Forelimb muscle (tissue), 1 donor: Measurements from ENCODE around the gene SMTNL2. TPM values are rescaled to one million over a fixed set of nuclear protein-coding genes. Genes with fewer than 3 reads are reported as not detected.
"Not testable (repeated sequence)": the region's sequence is repeated elsewhere in the genome, so short reads cannot be mapped to it uniquely, and the experiment has no call there.

Experiments
- DNase-seq: peaks from one replicate; pipeline ENCODE4 v3.0.0-alpha.2; 2013; ENCODE audit warnings: low read depth
- polyA plus RNA-seq: library from polyadenylated mRNA; unstranded; fragments of 120-200 nt; gene quantifications from one replicate; pipeline ENCODE4 v1.2.1, GENCODE V29; 2013; ENCODE audit not compliant: insufficient read length

Gene SMTNL2
- polyA plus RNA-seq, 1 donor: 163 TPM

DNA sequence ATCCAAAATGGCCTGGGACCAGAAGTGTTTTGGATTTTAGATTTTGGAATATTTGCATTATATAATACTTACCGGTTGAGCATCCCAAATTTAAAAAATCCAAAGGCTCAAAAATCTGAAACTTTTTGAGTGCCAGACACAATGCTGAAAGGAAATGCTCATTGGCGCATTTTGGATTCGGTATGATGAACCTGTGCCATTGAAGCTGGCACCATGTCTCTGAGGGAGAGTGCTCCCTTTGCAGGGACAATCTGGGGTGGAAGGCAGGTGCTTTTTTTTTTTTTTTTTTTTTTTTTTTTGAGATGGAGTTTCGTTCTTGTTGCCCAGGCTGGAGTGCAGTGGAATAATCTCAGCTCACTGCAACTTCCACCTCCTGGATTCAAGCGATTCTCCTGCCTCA is 17.7 kb downstream of the SMTNL2 start:
- no peak for DNase-seq

DNA sequence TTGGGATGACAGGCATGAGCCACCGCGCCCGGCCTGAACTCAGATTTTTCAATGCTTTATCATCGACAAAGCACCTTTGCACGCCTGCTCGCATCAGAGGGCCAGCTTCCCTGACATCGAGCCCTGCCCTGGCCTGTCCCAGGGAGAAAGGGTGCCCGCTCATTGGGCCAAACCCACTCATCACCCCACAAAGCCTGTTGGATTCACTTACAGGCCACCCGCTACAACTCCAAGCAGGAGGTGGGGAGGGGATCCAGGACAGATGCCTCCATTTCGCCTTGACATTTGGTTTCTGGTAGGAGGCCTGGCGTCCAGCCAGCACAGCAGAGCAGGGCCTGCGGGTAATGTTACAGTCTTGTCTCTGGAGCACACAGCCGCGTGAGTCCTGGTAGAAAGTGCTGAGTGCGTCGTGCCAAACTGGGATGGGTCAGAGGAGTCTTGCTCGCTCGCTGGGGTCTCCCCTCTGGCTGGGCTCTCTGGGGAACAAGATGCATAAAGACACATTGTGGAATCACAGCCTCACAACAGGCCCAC is 19.8 kb downstream of the SMTNL2 start:
- DNase-seq: no peak

DNA sequence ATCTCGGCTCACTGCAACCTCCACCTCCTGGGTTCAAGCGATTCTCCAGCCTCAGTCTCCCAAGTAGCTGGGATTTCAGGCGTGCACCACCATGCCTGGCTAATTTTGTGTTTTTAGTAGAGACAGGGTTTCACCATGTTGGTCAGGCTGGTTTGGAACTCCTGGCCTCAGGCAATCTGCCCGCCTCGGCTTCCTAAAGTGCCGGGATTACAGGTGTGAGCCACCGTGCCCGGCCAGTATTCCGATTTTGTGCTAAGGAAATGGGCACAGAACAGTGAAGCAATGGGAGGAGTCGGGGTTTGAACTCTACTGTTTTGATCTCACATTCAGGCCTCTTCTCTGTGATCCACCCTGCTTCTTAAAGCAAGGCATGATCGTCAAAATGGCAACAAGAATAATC is 20.4 kb downstream of the SMTNL2 start:
- DNase-seq: not testable (repeated sequence)

DNA sequence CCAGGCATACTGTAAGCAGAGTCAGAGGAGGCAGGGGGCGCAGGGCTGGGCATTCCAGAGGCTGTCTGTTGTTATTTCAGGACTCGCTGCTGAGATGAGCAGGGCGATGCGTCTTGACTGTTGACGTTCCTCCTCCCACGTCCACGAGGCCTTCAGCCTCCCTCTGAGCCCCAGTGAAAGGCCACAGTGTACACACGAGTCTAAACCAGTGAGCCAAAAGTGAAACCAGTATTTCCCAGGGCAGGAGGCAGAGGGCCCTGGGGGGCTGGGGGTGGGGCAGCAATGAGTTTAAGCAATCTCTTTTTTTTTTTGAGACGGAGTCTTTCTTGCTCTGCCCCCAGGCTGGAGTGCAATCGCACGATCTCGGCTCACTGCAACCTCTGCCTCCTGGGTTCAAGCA is 21.5 kb downstream of the SMTNL2 start:
- no peak for DNase-seq

DNA sequence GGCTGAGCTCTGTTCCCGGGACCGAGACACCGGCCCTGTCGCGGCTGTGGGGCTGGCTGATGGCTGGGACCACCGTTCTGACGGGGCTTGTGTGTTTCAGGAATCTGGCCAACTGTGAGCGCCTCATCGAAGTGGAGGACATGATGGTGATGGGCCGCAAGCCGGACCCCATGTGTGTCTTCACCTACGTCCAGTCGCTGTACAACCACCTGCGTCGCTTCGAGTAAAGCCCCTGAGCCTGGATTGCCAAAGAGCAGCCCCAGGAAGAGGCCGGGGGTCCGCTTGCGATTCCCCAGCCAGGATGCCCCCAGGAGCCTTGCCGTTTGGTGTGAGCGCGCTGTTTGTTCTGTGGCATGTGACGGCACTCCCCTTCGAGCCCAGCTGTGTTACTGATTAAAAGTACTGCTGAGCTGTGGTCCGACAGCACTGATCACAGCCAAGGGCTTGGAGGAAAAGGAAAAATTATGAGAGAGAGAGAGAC is 23.0 kb downstream of the SMTNL2 start:
- DNase-seq: no peak

DNA sequence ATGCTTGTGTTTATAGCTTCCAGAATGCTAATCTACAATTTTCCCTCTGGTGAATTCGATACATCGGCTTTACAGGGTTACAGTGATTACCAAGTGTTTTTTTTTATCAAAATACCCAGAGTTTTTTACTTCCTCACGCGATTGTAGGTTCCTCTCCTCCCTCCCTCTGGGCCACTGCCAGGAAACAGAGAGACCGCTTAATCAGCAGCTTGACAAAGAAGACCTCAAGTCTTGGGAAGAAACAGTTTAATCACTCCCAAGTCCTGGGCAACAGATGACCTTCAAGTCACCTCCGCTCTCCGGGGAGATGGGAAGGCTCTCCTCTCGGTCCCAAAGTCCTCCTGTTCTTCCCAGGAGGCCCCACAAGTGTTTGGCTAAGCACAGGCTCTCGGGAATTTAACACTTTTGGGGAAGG is 23.5 kb downstream of the SMTNL2 start:
- no peak for DNase-seq

DNA sequence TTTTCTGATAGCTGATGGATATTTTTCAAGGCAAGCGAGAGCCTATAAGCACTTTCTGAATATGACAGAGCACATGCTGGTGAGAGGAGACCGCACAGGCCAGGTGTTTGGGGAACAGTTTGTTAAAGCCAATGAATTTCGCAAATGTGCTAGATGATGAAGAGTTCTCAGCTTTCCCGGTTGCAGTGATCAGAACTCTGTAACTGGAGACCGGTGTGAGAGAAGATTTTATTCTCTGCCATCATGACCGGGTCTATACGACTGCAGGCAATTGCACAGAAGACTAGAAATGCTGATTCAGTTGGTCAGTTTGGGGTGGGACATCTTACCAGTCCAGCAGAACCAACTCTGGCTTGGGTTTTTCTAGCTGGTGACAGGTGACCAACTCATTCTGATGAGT is 25.4 kb downstream of the SMTNL2 start:
- no peak for DNase-seq

DNA sequence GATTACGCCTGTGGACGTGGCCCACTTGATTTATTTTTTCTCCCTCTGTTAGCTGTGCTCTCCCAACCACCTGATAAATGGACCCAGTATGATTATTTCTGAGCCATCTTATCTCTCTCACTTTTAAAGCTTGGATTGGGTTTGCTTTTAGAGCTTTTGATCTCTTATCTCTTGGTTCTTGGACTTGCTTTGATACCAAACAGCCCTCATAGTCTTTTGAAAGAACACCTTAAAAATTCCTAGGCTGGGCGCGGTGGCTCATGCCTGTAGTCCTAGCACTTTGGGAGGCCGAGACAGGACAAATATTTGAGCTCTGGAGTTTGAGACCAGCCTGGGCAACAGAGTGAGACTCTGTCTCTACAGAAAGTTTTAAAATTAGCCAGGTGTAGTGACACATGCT is 25.8 kb downstream of the SMTNL2 start:
- DNase-seq: no peak

DNA sequence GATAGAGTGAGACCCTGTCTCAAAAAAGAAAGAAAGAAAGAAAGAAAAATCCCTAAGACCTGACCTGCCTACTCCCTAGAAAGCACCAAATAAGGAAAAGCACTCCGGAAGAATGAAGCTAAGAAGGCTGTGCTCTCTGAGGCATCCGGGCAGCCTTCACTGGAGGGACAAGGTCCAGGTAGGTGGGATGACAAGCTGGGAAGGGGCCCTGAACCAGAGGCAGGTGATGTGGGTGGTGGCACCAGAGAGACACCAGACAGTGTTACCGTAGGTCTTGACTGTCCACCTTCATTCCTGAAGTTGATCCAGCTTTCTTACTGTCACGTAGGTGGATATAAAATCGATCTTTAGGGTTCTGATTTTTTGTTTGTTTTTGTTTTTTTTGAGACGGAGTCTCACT is 26.3 kb downstream of the SMTNL2 start:
- no peak for DNase-seq

DNA sequence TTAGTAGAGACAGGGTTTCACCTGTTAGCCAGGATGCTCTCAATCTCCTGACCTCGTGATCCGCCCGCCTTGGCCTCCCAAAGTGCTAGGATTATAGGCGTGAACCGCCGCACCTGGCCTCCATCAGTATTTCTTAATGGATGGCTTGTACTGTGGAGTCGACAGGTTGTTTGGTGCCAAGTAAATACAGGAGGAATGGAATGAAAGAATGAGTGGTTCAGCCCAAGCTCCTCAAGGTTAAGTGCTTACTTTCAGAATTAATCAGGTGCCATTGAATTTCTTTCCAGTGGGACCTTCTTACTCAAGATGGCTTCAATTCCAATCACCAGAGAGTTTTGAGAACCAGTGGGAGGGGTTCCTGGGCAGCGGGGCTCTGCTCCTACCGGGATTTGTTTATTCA is 32.1 kb downstream of the SMTNL2 start:
- DNase-seq: no peak

DNA sequence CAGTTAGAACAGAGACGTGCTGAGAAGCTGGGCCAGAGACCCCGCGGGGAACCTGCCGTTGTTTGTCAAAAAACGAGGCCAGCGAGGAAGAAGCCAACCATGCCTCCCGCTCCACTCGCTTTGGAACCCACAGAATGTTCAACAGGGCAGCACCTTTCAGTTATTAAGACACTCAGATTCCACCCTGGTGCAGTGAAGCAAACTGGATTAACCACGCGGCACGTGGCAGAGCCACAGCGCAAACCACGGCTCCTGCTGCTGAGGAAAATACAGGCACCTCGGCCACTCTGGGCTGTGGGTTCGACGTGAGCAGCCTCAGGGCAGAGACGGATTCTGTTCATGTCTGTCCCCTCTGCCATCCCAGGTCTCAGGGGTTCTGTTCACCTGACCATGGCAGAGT is 32.8 kb downstream of the SMTNL2 start:
- no peak for DNase-seq

DNA sequence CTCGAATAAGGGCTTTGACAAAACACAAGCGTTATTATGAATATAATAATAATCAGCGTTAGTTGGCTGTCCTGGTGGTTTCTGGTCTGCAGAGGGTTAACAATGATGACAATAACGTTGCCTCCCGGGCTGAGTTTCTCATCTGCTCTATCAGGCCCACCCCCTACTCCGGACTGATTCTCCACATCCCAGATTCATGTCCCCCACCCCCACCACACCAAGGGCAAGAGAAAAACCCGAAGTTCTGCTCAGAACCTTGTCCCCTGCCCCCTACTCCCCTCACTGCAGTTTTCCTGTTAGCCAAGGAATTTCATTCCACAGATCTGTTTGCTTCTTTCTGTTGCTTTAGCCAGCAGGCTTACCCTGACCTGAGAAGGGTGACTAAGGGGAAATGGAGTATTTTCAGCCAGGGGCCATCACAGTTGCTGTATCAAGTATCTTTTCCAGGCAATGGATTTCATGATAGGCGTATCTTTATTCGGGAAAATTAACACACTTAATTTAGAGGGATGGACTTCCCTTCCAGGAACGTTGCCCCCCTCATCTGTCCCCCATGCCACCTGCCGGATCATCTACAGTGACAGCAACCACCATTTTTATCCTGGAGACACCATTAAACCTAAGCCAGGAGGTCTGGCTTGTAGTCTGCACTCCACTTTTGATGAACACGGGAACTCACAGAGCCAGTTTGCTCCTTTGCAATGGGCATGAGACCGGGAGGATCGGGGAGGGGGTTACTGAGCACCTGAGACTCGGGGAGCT is 33.4 kb downstream of the SMTNL2 start:
- DNase-seq: no peak

DNA sequence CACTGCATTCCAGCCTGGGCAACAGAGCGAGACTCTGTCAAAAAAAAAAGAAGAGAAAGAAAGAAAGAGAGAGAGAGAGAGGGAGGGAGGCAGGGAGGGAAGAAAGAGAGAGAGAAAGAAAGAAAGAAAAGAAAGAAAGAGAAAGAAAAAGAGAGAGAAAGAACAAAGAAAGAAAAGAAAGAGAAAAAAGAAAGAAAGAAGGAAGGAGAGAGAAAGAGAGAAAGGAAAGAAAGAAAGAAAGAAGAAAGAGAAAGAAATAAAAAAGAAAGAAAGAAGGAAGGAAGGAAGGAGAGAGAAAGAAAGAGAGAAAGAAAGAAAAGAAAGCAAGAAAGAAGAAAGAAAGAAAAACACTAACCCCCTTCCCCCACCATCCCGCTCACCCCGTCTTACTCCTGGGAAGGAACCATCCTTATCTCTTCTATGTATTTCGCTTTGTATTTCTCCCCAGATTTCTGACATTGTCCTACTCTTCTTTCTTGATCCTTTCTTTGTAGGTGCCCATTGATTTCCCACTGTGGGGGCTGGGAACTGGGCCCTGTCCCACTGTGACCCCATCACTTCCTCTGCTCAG is 36.3 kb downstream of the SMTNL2 start:
- no peak for DNase-seq

DNA sequence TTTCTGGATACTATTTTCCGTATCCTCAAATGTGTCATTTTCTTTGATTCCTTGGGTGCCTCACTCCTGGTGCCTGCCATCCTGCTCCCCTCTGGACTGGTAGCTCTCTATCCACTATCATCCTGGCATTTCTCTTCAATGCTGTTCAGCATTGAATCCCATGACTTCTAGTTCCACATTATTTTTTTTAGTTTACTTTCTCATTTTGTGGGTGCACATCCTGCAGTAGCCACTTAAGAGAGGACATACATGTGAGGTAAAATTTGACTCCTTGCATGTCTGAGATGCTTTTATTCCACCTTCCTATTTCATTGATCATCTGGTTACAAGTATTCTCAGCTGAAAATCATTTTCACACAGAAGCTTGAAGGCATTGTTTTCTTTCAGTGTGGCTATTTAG is 38.0 kb downstream of the SMTNL2 start:
- DNase-seq: no peak

DNA sequence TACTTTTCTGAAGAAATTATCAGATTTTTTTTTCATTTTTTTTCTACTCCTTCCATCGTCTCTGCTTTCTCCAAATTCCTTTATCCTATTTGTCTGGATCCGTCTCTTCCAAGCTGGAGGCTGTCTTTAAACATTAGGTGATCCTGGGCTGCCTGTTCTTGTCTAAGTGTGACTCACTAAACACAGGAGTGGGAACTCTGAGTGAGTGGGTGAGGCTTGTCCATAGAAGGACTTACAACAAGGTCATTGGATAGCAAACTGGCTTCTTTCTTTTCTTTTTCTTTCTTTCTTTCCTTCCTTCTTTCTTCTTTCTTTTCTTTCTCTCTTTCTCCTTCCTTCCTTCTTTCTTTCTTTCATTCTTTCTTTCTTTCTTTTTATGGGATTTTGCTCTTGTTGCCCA is 38.9 kb downstream of the SMTNL2 start:
- DNase-seq: no peak

DNA sequence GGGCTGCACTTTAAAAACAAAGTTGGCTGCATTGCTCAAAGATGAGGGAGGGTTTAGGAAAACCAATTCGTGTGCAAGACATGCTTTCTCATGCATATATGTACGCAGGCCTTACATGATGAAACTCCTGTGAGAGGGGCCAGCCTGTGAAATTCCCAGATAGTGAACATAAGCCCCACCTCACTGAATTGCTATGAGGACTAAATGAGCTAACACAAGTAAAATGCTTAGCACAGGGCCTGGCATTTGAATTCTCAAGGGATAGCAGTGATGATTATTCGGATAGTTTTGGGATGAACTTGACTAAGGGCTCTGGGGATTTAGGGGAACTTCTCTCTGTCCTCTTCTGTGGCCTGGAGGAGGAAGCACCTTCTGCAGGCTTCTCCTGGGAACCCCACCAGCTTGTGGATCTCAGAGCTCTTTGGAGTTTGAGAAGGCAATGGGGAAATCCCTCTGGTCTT is 40.2 kb downstream of the SMTNL2 start:
- not testable (repeated sequence) for DNase-seq

DNA sequence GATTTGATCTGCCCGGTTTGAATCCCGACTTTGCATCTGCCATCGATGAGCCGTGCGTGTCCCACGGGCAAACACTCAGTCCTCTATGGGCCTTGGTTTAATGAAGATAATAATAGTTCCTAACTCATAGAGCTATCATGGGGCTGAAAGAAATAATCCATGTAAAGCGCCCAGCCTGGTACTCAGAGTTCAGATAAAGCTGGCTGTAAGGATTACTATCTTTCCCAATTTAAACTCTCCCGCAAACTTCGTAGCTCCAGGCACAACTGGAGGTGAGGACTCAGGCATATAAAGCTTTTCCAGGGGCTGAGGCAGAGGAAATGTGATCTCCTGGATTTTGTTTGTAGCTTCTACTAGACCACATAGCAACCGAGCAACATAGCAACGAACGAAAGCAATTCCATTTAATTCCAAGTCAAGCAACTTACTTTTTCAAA is 40.9 kb downstream of the SMTNL2 start:
- peak; percentile 58 for DNase-seq

DNA sequence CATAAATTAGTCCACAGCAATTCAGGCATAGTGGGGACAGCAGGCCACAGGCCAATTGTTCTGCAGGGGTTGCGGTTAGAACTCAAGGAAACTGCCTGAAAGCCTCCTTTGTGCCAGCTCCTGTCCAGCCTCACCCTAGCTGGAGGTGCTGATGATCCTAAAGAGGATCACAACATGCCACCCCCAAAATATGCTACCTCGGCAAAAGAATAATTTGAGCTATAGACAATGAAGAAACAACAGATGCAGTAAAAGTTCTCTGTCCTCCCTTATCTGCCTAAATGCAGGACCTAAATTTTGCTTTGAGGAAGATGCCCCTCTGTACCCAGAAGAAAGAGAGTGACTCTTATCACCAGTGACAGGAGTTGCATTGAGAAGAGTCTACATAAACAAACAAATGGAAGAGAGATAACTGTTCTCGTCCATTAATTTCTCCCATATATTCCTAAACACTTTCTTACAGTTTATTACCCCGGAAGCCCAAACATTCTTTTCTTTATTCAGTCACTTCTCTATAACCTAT is 42.5 kb downstream of the SMTNL2 start:
- no peak for DNase-seq

DNA sequence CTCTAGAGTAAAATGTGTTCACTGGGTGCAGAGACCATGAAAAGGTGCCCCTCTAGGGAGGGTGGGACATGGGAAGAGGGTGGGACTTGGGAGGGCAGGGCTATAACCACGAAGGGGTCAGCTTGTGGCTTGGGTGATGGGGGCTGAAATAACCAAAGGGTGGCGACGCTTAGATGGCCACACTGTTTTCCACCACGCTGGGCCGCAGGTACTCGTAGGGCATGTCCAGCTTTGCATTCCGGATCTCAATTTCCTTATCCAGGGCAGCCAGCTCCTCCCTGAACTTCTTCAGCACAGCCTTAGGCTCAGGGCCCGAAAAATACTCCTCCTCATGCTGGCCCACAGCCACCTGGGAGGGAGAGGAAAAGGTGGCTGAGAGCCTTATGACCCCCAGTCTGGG is 47.1 kb downstream of the SMTNL2 start:
- no peak for DNase-seq

DNA sequence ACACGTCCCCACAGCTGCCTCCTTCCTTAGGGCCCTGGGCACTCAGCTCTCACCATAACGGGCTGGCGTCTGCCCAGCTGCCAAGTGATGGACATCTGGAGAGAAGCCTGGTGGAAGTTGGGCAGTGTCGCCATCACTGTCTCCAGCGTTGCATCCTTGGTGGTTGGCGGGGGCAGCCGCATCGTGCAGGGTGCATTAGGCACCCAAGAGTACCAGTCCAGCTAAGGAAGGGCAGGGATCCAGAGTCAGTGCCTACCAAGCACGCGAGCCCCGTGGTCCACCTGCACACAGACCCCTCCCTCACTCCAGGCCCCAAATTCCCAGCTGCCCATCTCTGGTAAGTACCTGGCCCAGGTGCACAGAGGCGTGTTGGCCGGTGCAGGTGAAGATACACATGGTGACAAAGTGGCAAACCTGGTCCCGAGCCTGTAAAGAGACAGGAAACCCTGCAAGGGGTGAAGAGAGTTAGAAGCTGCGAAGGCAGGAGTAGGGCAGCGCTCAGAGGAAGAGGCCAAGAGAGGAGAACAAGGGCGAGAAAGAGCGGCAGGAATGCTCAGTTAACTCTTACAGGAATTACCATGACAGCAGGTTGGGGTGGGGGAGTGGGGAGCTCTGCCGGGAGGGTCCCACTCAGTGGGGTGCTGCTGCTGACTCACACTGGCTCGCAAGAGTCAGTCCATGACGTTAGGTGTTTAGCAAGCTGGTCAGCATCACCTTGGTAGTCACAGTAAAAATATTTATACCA is 47.7 kb downstream of the SMTNL2 start:
- no peak for DNase-seq

DNA sequence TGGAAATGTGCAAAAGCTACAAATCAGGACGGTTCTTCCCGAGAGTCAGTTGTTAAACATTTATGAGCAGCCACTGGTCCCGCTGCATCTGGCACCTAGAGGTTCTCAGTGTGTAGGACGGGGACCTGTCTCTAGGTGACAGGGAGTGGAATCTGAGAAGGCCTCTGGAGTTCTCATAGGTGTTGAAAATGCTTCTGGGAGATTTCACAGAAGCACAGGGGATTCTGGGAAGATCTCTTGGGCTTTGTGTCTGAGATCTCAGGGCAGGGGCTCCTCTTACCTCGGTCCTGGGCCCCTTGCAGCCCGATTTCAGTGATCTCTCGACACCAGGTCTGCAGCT is 48.2 kb downstream of the SMTNL2 start:
- DNase-seq: no peak

DNA sequence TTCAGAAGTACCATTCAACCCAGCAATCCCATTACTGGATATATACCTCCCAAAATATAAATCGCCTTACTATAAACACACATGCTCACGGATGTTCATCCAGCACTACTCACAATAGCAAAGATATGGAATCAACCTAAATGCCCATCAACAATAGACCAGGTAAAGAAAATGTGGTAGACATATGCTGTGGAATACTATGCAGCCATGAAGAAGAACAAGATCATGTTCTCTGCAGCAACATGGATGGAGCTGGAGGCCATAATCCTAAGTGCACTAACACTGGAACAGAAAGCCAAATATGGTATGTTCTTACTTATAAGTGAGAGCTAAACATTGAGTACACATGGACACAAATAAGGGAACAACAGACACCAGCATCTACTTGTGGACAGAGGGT is 49.3 kb downstream of the SMTNL2 start:
- DNase-seq: no peak
